K562 (cell line): ENCODE measurements around the gene ANP32B. TPM values are rescaled to one million over a fixed set of nuclear protein-coding genes. Genes with fewer than 3 reads are reported as not detected.

ENCODE experiments used
- FOXP1 ChIP-seq: sonication (generic); formaldehyde crosslinking; IDR thresholded peaks from 2 replicates; pipeline ENCODE4 v1.8.0; 2022; ENCODE audit warnings: mild to moderate bottlenecking, missing genetic modification reagents
- ILF3 ChIP-seq: fragments of 450-650 bp; IDR thresholded peaks from 2 replicates; pipeline ENCODE4 v1.6.1; 2018; ENCODE audit warnings: antibody characterized with exemption, mild to moderate bottlenecking, moderate library complexity, borderline replicate concordance
- MCM5 ChIP-seq: fragments of 450-650 bp; IDR thresholded peaks from 2 replicates; pipeline ENCODE4 v1.6.1; 2016; ENCODE audit warnings: low read depth
- POLR2B ChIP-seq: fragments of 450-650 bp; IDR thresholded peaks from 2 replicates; pipeline ENCODE4 v1.6.1; 2018; ENCODE audit warnings: low read depth; ENCODE audit not compliant: partially characterized antibody
- RNF2 ChIP-seq: sonication (generic); IDR thresholded peaks from 2 replicates; pipeline ENCODE4 v1.6.1; 2016
- RUNX1 ChIP-seq: sonication (generic); IDR thresholded peaks from 2 replicates; pipeline ENCODE4 v1.6.1; 2016; ENCODE audit warnings: antibody characterized with exemption, low read depth
- SMARCA4 ChIP-seq: fragments of 450-650 bp; IDR thresholded peaks from 2 replicates; pipeline ENCODE4 v1.6.1; 2016
- SPI1 ChIP-seq: IDR thresholded peaks from 2 replicates; pipeline ENCODE4 v1.6.1; 2011; ENCODE audit warnings: low read depth, low read length, control low read depth, borderline replicate concordance
- ZBTB17 ChIP-seq: fragments of 450-650 bp; formaldehyde crosslinking; IDR thresholded peaks from 2 replicates; pipeline ENCODE4 v1.4.0; 2020; ENCODE audit warnings: mild to moderate bottlenecking
- ZFP1 ChIP-seq: fragments of 450-650 bp; formaldehyde crosslinking; IDR thresholded peaks from 2 replicates; pipeline ENCODE4 v1.4.0; 2020; ENCODE audit warnings: mild to moderate bottlenecking, mixed read lengths
- ZNF316 ChIP-seq: fragments of 450-650 bp; IDR thresholded peaks from 2 replicates; pipeline ENCODE4 v1.6.1; 2016
- ZNF445 ChIP-seq: fragments of 250-450 bp; sonication (Bioruptor Pico); IDR thresholded peaks from 2 replicates; pipeline ENCODE4 v1.4.0; 2020; ENCODE audit warnings: low read depth, mild to moderate bottlenecking, moderate library complexity
- ZNF75A ChIP-seq: fragments of 450-650 bp; formaldehyde crosslinking; IDR thresholded peaks from 2 replicates; pipeline ENCODE4 v1.4.0; 2020; ENCODE audit warnings: mild to moderate bottlenecking
- ZNF76 ChIP-seq: fragments of 250-450 bp; sonication (Bioruptor Pico); IDR thresholded peaks from 2 replicates; pipeline ENCODE4 v1.4.0; 2020; ENCODE audit warnings: mild to moderate bottlenecking, moderate library complexity, borderline replicate concordance
- polyA plus RNA-seq, 8 experiments: library from polyadenylated mRNA; depleted of rRNA in 4 of 8; stranded (reverse) in 5 of 8; unstranded in 3 of 8; fragments of >200 nt; fragmentation: Nextera tagmentation in 2 of 8; fragmentation: Illumina TruSeq in 1 of 8; extraction: Ambion mirVana in 2 of 8; extraction: Trizol in 1 of 8; gene quantifications; 2 replicates each; pipeline versions ENCODE4 v1.2.1 to v1.2.3, GENCODE V29; 2011 to 2014; ENCODE audit warnings: inconsistent platforms in 1 of 8, missing spikeins in 1 of 8
- total RNA-seq, 7 experiments: library from RNA; depleted of rRNA in 6 of 7; stranded (reverse); fragments of >200 nt in 6 of 7; fragmentation: Illumina TruSeq in 2 of 7; extraction: Trizol in 2 of 7; gene quantifications; 2 replicates each; pipeline versions ENCODE4 v1.2.1 to v1.2.3, GENCODE V29; 2011 to 2021; ENCODE audit warnings: low replicate concordance in 1 of 7
- TF ChIP-seq, protein P1 (sequence below): sonication (generic); formaldehyde crosslinking; IDR thresholded peaks from 2 replicates; pipeline ENCODE4 v1.9.0; 2022; ENCODE audit warnings: mild to moderate bottlenecking, missing genetic modification reagents
- TF ChIP-seq, protein P2 (sequence below), 2 experiments: fragments of 250-450 bp in 1 of 2; fragments of 450-650 bp in 1 of 2; sonication (Bioruptor Pico) in 1 of 2; IDR thresholded peaks; 2 replicates each; pipeline versions ENCODE4 v1.6.1 to v1.8.0; 2016 to 2021; ENCODE audit warnings: mild to moderate bottlenecking in 2 of 2, moderate library complexity in 2 of 2, missing compliant biosample characterization in 1 of 2, missing genetic modification characterization in 1 of 2
- TF ChIP-seq, protein P3 (sequence below): fragments of 450-650 bp; formaldehyde crosslinking; conservative IDR thresholded peaks from 2 replicates; pipeline ENCODE4 v1.4.0; 2022; ENCODE audit warnings: mild to moderate bottlenecking, missing genetic modification characterization
- TF ChIP-seq, protein P4 (sequence below): fragments of 450-650 bp; formaldehyde crosslinking; IDR thresholded peaks from 2 replicates; pipeline ENCODE4 v1.4.0; 2022; ENCODE audit warnings: missing genetic modification characterization
- TF ChIP-seq, protein P5 (sequence below): fragments of 450-650 bp; formaldehyde crosslinking; IDR thresholded peaks from 2 replicates; pipeline ENCODE4 v1.4.0; 2020; ENCODE audit warnings: mild to moderate bottlenecking, moderate library complexity
- TF ChIP-seq, protein P6 (sequence below): fragments of 450-650 bp; conservative IDR thresholded peaks from 2 replicates; pipeline ENCODE4 v1.6.1; 2016; ENCODE audit warnings: missing genetic modification characterization, low read depth, mild to moderate bottlenecking, control low read depth, missing compliant biosample characterization
- TF ChIP-seq, protein P7 (sequence below): fragments of 450-650 bp; IDR thresholded peaks from 2 replicates; pipeline ENCODE4 v1.6.1; 2016; ENCODE audit warnings: borderline replicate concordance

ANP32B gene
- total and polyA plus RNA-seq, 9 of the 15 experiments (the other 6 are each of a cell fraction or from before 2014, with no cell fraction given): 68.9 to 815 (median 141) TPM

DNA sequence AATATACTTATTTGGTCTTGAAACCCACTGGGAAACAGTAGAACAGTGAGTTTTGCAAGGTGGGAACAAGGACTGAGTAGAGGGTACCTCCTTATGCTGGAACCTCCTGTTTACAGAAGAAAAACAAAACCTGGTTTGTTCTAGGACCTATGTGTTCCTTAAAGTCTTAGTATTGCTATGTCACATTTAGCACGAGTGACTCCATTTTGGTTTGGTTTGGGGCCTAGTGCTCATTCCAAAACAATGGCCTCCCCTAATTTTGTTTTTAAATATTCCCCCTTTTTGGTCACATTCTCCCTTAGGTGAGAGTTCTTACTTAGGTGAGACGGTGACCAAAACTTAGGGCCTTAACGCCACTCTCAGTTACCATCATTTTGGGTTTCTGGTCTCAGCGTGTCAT, 67.2 kb downstream of the ANP32B start (continued):
- TF ChIP-seq, protein P1, sequence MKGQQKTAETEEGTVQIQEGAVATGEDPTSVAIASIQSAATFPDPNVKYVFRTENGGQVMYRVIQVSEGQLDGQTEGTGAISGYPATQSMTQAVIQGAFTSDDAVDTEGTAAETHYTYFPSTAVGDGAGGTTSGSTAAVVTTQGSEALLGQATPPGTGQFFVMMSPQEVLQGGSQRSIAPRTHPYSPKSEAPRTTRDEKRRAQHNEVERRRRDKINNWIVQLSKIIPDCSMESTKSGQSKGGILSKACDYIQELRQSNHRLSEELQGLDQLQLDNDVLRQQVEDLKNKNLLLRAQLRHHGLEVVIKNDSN (CRISPR knock-in tag): no peak
- no peak for TF ChIP-seq RNF2
- TF ChIP-seq, protein P2, sequence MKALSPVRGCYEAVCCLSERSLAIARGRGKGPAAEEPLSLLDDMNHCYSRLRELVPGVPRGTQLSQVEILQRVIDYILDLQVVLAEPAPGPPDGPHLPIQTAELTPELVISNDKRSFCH (CRISPR knock-in tag; IDR thresholded peaks at IDR 0.05): peak; percentile 71; the same call in 1 of the 2 replicates
- TF ChIP-seq, protein P2 (tag; IDR thresholded peaks at IDR 0.05): peak; percentile 96
- TF ChIP-seq FOXP1: no peak
- TF ChIP-seq, protein P3, sequence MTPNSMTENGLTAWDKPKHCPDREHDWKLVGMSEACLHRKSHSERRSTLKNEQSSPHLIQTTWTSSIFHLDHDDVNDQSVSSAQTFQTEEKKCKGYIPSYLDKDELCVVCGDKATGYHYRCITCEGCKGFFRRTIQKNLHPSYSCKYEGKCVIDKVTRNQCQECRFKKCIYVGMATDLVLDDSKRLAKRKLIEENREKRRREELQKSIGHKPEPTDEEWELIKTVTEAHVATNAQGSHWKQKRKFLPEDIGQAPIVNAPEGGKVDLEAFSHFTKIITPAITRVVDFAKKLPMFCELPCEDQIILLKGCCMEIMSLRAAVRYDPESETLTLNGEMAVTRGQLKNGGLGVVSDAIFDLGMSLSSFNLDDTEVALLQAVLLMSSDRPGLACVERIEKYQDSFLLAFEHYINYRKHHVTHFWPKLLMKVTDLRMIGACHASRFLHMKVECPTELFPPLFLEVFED (CRISPR knock-in tag): no peak
- TF ChIP-seq RUNX1: no peak
- no peak for TF ChIP-seq SMARCA4
- no peak for TF ChIP-seq MCM5
- no peak for TF ChIP-seq SPI1
- TF ChIP-seq ZNF75A (CRISPR knock-in tag): peak; percentile 29; the same call in 1 of the 2 replicates
- TF ChIP-seq ZBTB17 (CRISPR knock-in tag): peak; percentile 85
- peak; percentile 69; the same call in 1 of the 2 replicates for TF ChIP-seq ZFP1 (CRISPR knock-in tag)
- TF ChIP-seq, protein P4, sequence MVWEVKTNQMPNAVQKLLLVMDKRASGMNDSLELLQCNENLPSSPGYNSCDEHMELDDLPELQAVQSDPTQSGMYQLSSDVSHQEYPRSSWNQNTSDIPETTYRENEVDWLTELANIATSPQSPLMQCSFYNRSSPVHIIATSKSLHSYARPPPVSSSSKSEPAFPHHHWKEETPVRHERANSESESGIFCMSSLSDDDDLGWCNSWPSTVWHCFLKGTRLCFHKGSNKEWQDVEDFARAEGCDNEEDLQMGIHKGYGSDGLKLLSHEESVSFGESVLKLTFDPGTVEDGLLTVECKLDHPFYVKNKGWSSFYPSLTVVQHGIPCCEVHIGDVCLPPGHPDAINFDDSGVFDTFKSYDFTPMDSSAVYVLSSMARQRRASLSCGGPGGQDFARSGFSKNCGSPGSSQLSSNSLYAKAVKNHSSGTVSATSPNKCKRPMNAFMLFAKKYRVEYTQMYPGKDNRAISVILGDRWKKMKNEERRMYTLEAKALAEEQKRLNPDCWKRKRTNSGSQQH: 0 out of 2 replicates have a peak, but pooled peaks have one; percentile 55
- TF ChIP-seq, protein P5, sequence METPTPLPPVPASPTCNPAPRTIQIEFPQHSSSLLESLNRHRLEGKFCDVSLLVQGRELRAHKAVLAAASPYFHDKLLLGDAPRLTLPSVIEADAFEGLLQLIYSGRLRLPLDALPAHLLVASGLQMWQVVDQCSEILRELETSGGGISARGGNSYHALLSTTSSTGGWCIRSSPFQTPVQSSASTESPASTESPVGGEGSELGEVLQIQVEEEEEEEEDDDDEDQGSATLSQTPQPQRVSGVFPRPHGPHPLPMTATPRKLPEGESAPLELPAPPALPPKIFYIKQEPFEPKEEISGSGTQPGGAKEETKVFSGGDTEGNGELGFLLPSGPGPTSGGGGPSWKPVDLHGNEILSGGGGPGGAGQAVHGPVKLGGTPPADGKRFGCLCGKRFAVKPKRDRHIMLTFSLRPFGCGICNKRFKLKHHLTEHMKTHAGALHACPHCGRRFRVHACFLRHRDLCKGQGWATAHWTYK (CRISPR knock-in tag): peak; percentile 91
- no peak for TF ChIP-seq ZNF316
- TF ChIP-seq, protein P6, sequence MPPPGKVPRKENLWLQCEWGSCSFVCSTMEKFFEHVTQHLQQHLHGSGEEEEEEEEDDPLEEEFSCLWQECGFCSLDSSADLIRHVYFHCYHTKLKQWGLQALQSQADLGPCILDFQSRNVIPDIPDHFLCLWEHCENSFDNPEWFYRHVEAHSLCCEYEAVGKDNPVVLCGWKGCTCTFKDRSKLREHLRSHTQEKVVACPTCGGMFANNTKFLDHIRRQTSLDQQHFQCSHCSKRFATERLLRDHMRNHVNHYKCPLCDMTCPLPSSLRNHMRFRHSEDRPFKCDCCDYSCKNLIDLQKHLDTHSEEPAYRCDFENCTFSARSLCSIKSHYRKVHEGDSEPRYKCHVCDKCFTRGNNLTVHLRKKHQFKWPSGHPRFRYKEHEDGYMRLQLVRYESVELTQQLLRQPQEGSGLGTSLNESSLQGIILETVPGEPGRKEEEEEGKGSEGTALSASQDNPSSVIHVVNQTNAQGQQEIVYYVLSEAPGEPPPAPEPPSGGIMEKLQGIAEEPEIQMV: peak; percentile 79
- TF ChIP-seq ZNF445: no peak
- no peak for TF ChIP-seq POLR2B
- TF ChIP-seq ZNF76 (CRISPR knock-in tag): no peak
- TF ChIP-seq ILF3: no peak
- TF ChIP-seq, protein P7, sequence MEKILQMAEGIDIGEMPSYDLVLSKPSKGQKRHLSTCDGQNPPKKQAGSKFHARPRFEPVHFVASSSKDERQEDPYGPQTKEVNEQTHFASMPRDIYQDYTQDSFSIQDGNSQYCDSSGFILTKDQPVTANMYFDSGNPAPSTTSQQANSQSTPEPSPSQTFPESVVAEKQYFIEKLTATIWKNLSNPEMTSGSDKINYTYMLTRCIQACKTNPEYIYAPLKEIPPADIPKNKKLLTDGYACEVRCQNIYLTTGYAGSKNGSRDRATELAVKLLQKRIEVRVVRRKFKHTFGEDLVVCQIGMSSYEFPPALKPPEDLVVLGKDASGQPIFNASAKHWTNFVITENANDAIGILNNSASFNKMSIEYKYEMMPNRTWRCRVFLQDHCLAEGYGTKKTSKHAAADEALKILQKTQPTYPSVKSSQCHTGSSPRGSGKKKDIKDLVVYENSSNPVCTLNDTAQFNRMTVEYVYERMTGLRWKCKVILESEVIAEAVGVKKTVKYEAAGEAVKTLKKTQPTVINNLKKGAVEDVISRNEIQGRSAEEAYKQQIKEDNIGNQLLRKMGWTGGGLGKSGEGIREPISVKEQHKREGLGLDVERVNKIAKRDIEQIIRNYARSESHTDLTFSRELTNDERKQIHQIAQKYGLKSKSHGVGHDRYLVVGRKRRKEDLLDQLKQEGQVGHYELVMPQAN: no peak
